HG03108 (cell line): ENCODE results near the gene CCDC187.
"Not testable (repeated sequence)": the region's sequence is repeated elsewhere in the genome, so short reads cannot be mapped to it uniquely, and the experiment has no call there.

ENCODE experiments used
- ATAC-seq: cut with Tn5 transposase; IDR thresholded peaks from one replicate; pipeline ENCODE4 v1.9.1; 2021; ENCODE audit warnings: moderate library complexity; ENCODE audit not compliant: unreplicated experiment

The CCDC187 gene

GRCh38 chr9:136303825-136304416 lies at the start of gene CCDC187:
TSS of gene CCDC187 (minus strand) at chr9:136304094. CDS start at chr9:136303830, 264 bp downstream.
- no peak for ATAC-seq

- ATAC-seq = no peak
Observed at GRCh38 chr9:136353088-136353487, 49.2 kb upstream of the CCDC187 start.

- ATAC-seq = no peak
Observed at GRCh38 chr9:136352682-136353081, 48.8 kb upstream of the CCDC187 start.

- ATAC-seq = not testable (repeated sequence)
Observed at GRCh38 chr9:136351868-136352267, 48.0 kb upstream of the CCDC187 start.

GRCh38 chr9:136351252-136351800 lies 47.4 kb upstream of the CCDC187 start:
- ATAC-seq = no peak

GRCh38 chr9:136349546-136349945 lies 45.7 kb upstream of the CCDC187 start:
- no peak for ATAC-seq

- ATAC-seq = no peak
Observed at GRCh38 chr9:136348691-136349090, 44.8 kb upstream of the CCDC187 start.

GRCh38 chr9:136347472-136348256 lies 43.8 kb upstream of the CCDC187 start:
- ATAC-seq = no peak

- ATAC-seq = no peak
Observed at GRCh38 chr9:136346927-136347465, 43.1 kb upstream of the CCDC187 start.

- ATAC-seq = no peak
Observed at GRCh38 chr9:136346157-136346481, 42.2 kb upstream of the CCDC187 start.

GRCh38 chr9:136345281-136346156 lies 41.6 kb upstream of the CCDC187 start:
- no peak for ATAC-seq

GRCh38 chr9:136344544-136345280 lies 40.8 kb upstream of the CCDC187 start:
- ATAC-seq = no peak

GRCh38 chr9:136343884-136344269 lies 40.0 kb upstream of the CCDC187 start:
- ATAC-seq = no peak

- ATAC-seq = no peak
Observed at GRCh38 chr9:136343121-136343883, 39.4 kb upstream of the CCDC187 start.

- ATAC-seq = no peak
Observed at GRCh38 chr9:136342181-136343120, 38.6 kb upstream of the CCDC187 start.

GRCh38 chr9:136341769-136342168 lies 37.9 kb upstream of the CCDC187 start:
- no peak for ATAC-seq

- no peak for ATAC-seq
Observed at GRCh38 chr9:136341042-136341655, 37.3 kb upstream of the CCDC187 start.

GRCh38 chr9:136340356-136341041 lies 36.6 kb upstream of the CCDC187 start:
- ATAC-seq = no peak
